Testis (tissue), 2 donors: ENCODE results near the gene LEMD3.

ENCODE experiments used
- POLR2A ChIP-seq: fragments of 450-650 bp; IDR thresholded peaks from one replicate; pipeline ENCODE4 v1.6.1; 2017; ENCODE audit warnings: antibody characterized with exemption, mild to moderate bottlenecking, moderate library complexity
- TF ChIP-seq, protein P1 (sequence below), 3 experiments: fragments of 450-650 bp in 2 of 3; fragments of 200-600 bp in 1 of 3; sonication (generic) in 1 of 3; IDR thresholded peaks; one replicate each; pipeline ENCODE4 v1.5.1; 2016 to 2019; ENCODE audit warnings: antibody characterized with exemption in 3 of 3, mild to moderate bottlenecking in 2 of 3, moderate library complexity in 1 of 3

DNA sequence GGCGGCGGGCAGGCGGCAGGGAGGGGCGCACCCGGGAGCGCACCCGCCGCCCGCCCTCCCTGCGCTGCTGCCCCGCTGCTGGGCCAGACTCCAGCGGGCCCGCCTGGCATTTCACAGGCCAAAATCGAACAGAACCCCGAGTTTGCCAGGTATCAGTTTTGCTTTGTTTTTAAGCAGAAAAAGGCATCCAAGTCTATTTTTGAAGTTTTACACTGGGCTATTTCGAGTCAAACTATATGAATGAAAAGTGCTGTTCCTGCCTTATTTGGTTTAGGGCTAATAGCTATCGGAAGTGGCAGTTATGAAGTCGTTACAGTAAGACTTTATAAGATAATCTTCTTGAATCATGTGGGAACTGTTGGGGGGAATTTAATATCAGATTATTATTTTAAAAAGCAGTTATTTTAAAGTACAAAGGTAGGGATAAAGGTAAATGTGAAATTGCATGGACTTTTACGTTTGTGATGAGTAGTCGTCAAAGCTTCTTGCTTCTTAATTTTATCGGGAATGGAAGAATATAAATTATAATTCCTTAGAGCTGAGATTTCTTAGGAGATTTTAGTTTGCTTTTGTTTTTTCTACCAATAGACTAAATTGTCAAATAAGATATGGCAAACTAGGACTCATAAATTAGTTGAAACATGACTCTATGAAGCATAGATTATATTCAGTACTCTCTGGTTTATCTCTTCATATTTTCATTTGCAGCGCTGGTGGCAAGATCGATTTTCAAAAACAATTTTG is 110.2 kb downstream of the LEMD3 start:
- TF ChIP-seq, protein P1, sequence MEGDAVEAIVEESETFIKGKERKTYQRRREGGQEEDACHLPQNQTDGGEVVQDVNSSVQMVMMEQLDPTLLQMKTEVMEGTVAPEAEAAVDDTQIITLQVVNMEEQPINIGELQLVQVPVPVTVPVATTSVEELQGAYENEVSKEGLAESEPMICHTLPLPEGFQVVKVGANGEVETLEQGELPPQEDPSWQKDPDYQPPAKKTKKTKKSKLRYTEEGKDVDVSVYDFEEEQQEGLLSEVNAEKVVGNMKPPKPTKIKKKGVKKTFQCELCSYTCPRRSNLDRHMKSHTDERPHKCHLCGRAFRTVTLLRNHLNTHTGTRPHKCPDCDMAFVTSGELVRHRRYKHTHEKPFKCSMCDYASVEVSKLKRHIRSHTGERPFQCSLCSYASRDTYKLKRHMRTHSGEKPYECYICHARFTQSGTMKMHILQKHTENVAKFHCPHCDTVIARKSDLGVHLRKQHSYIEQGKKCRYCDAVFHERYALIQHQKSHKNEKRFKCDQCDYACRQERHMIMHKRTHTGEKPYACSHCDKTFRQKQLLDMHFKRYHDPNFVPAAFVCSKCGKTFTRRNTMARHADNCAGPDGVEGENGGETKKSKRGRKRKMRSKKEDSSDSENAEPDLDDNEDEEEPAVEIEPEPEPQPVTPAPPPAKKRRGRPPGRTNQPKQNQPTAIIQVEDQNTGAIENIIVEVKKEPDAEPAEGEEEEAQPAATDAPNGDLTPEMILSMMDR (IDR thresholded peaks at IDR 0.05) = no peak
- no peak for TF ChIP-seq POLR2A
